GM12891 (cell line): Measurements from ENCODE around the gene CD302.

Source experiments
- POLR2A ChIP-seq: IDR thresholded peaks from 2 replicates; pipeline ENCODE4 v1.6.1; 2011; ENCODE audit warnings: low read depth, low read length, control low read depth
- POLR2AphosphoS5 ChIP-seq: IDR thresholded peaks from 2 replicates; pipeline ENCODE4 v1.6.1; 2011; ENCODE audit warnings: low read depth, low read length, control low read depth
- POU2F2 ChIP-seq: IDR thresholded peaks from 2 replicates; pipeline ENCODE4 v1.6.1; 2011; ENCODE audit warnings: low read depth, mild to moderate bottlenecking, control low read depth, low read length, moderate library complexity

GRCh38 chr2:159774370-159774990 lies 23.5 kb downstream of the CD302 start:
- TF ChIP-seq POLR2A: peak; percentile 38; the same call in 1 of the 2 replicates
- TF ChIP-seq POLR2AphosphoS5: peak; percentile 59
- no peak for TF ChIP-seq POU2F2
